ENCODE measurements around the gene EFTUD2. TPM values are rescaled to one million over a fixed set of nuclear protein-coding genes. Genes with fewer than 3 reads are reported as not detected.
"Not testable (repeated sequence)": the region's sequence is repeated elsewhere in the genome, so short reads cannot be mapped to it uniquely, and the experiment has no call there.

Gene EFTUD2
- total and polyA plus RNA-seq, 4 donors: 35.5 to 93.3 (median 73.3) TPM

DNA sequence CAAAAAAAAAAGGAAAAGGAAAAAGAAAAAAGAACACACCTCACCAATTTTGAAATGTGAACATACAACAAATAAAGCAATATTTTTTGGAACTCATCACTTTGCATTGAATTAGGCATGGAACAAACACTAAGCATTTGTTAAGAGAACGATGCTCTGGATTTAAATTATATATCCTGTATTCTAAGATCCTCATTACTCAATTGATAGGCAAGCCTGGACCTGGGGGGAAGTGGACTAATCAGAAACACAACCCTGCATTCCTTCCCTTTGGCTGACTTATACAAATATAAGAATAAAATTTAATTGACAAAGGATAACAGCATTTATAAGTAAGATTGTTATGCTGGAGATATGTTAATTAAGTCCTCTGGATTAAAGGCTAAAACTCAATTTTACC, 71.4 kb downstream of the EFTUD2 start:
- H3K36me3 ChIP-seq (ENCODE audit: control insufficient read depth in 4 of 4, insufficient read depth in 4 of 4, low read length in 4 of 4): no peaks in the 10 kb centered on the region
- no peak for ATAC-seq (ENCODE audit: insufficient read depth, low FRiP score)
- no peaks in the 10 kb centered on the region for H3K27me3 ChIP-seq (ENCODE audit: control insufficient read depth in 3 of 3, insufficient read depth in 3 of 3, low read length in 2 of 3)
- H3K4me3 ChIP-seq: no peak overlapping the region
- H3K27ac ChIP-seq (ENCODE audit: low read depth in 1 of 2, low read length in 1 of 2): no peak overlapping the region
- H3K4me1 ChIP-seq (ENCODE audit: control insufficient read depth in 5 of 5, insufficient read depth in 5 of 5, low read length in 5 of 5): peaks cover 0 to 20% (median 5%) of the 10 kb centered on the region in 5 donors
- no peak for DNase-seq
- 63 to 71% methylated on average over 1 of the region's 1 CpG for WGBS, 2 donors
- no peaks in the 10 kb centered on the region for H3K9me3 ChIP-seq (ENCODE audit: control insufficient read depth in 4 of 4, insufficient read depth in 3 of 4, low read length in 3 of 4)
- peak overlapping the region in 1 of 2 donors; percentile 91 for H3K9ac ChIP-seq (ENCODE audit: insufficient read depth in 1 of 2, low read length in 2 of 2)
- TF ChIP-seq, protein P1, sequence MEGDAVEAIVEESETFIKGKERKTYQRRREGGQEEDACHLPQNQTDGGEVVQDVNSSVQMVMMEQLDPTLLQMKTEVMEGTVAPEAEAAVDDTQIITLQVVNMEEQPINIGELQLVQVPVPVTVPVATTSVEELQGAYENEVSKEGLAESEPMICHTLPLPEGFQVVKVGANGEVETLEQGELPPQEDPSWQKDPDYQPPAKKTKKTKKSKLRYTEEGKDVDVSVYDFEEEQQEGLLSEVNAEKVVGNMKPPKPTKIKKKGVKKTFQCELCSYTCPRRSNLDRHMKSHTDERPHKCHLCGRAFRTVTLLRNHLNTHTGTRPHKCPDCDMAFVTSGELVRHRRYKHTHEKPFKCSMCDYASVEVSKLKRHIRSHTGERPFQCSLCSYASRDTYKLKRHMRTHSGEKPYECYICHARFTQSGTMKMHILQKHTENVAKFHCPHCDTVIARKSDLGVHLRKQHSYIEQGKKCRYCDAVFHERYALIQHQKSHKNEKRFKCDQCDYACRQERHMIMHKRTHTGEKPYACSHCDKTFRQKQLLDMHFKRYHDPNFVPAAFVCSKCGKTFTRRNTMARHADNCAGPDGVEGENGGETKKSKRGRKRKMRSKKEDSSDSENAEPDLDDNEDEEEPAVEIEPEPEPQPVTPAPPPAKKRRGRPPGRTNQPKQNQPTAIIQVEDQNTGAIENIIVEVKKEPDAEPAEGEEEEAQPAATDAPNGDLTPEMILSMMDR (IDR thresholded peaks at IDR 0.05; ENCODE audit: control extremely low read depth, extremely low read depth): no peak

DNA sequence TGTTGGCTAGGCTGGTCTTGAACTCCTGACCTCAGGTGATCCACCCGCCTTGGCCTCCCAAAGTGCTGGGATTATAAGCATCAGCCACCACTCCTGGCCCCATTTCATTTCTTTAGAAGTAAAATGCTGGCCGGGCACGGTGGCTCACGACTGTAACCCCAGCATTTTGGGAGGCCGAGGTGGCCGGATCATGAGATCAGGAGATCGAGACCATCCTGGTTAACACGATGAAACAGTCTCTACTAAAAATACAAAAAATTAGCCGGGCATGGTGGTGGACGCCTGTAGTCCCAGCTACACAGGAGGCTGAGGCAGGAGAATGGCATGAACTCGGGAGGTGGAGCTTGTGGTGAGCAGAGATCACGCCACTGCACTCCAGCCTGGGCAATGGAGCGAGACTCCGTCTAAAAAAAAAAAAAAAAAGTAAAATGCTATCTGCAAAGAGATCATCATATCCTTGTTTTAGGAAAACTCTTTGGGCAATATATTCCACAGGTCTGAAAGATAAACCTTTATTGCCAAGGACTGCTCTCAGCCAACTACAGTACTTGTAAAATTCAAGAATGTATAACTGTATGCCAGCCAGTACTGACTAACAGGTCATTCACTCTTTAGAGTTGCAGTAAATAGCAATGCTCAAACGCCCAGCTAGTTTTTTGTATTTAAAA, 73.0 kb downstream of the EFTUD2 start:
- no peak for DNase-seq

DNA sequence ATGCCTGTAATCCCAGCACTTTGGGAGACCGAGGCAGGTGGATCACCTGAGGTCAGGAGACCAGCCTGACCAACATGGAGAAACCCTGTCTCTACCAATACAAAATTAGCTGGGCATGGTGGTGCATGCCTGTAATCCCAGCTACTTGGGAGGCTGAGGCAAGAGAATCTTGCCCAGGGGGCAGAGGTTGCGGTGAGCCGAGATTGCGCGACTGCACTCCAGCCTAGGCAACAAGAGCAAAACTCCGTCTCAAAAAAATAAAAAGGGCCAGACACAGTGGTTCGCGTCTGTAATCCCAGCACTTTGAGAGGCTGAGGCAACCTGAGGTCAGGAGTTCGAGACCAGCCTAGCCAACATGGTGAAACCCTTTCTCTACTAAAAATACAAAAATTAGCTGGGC, 74.0 kb downstream of the EFTUD2 start:
- H3K4me1 ChIP-seq (ENCODE audit: control insufficient read depth in 5 of 5, insufficient read depth in 5 of 5, low read length in 5 of 5): peaks cover 0 to 22% (median 5%) of the 10 kb centered on the region in 5 donors
- not testable (repeated sequence) for H3K27me3 ChIP-seq (ENCODE audit: control insufficient read depth in 3 of 3, insufficient read depth in 3 of 3, low read length in 2 of 3); H3K9ac ChIP-seq (ENCODE audit: insufficient read depth in 1 of 2, low read length in 2 of 2); DNase-seq; H3K9me3 ChIP-seq (ENCODE audit: control insufficient read depth in 4 of 4, insufficient read depth in 3 of 4, low read length in 3 of 4); ATAC-seq (ENCODE audit: insufficient read depth, low FRiP score); H3K36me3 ChIP-seq (ENCODE audit: control insufficient read depth in 4 of 4, insufficient read depth in 4 of 4, low read length in 4 of 4); H3K27ac ChIP-seq (ENCODE audit: low read depth in 1 of 2, low read length in 1 of 2); H3K4me3 ChIP-seq
- WGBS, 2 donors: 94 to 97% methylated on average over 9 of the region's 9 CpGs

More for the DNA sequence above, 73.0 kb downstream of the EFTUD2 start:
- Histone ChIP-seq H3K36me3 (ENCODE audit: control insufficient read depth in 4 of 4, insufficient read depth in 4 of 4, low read length in 4 of 4) (no peaks in the 10 kb centered on the region), H3K4me1 (ENCODE audit: control insufficient read depth in 5 of 5, insufficient read depth in 5 of 5, low read length in 5 of 5) (peaks cover 0 to 20% (median 5%) of the 10 kb centered on the region in 5 donors), H3K9ac (ENCODE audit: insufficient read depth in 1 of 2, low read length in 2 of 2) (no peak overlapping the region), H3K27ac (ENCODE audit: low read depth in 1 of 2, low read length in 1 of 2) (no peak overlapping the region), H3K27me3 (ENCODE audit: control insufficient read depth in 3 of 3, insufficient read depth in 3 of 3, low read length in 2 of 3) (no peaks in the 10 kb centered on the region), H3K4me3 (no peak overlapping the region), H3K9me3 (ENCODE audit: control insufficient read depth in 4 of 4, insufficient read depth in 3 of 4, low read length in 3 of 4) (no peaks in the 10 kb centered on the region)
- ATAC-seq (ENCODE audit: insufficient read depth, low FRiP score): no peak
- TF ChIP-seq, protein P1 (IDR thresholded peaks at IDR 0.05; ENCODE audit: control extremely low read depth, extremely low read depth): no peak
- WGBS, 2 donors: 88 to 92% methylated on average over 15 of the region's 15 CpGs

DNA sequence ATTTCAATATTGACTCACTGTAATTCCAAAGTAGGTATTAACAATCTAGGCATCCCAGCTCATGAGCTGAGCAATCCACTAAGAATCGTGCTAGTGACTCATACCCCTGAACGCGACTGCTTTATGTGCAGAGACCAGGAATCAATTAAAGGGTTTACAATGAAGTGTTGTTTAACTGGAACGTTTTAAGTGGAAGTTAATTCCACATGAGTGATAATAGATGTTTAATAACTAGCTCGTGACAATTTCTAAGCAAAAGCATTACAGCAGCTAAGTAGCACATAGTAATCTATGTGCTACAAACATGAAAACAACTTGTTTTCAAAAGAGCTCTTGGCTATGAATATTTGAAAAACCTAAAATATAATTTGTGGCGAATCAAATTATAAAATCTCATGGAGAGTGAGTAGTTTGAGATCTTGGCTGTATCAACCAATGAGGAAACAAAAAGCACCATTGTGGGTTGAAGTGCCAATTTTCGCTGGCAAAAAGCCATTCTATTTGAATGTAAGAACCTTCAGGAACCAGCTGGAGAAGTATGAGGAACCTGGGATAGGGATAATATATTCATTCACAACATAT, 78.5 kb downstream of the EFTUD2 start:
- H3K4me1 ChIP-seq (ENCODE audit: control insufficient read depth in 5 of 5, insufficient read depth in 5 of 5, low read length in 5 of 5): peaks cover 0 to 13% (median 0%) of the 10 kb centered on the region in 5 donors
- DNase-seq: peak; percentile 43 to 77 (median 66)
- no peaks in the 10 kb centered on the region for H3K27me3 ChIP-seq (ENCODE audit: control insufficient read depth in 3 of 3, insufficient read depth in 3 of 3, low read length in 2 of 3)
- ATAC-seq (ENCODE audit: insufficient read depth, low FRiP score): no peak
- H3K36me3 ChIP-seq (ENCODE audit: control insufficient read depth in 4 of 4, insufficient read depth in 4 of 4, low read length in 4 of 4): no peaks in the 10 kb centered on the region
- no peaks in the 10 kb centered on the region for H3K9me3 ChIP-seq (ENCODE audit: control insufficient read depth in 4 of 4, insufficient read depth in 3 of 4, low read length in 3 of 4)
- no peak overlapping the region for H3K4me3 ChIP-seq
- H3K27ac ChIP-seq (ENCODE audit: low read depth in 1 of 2, low read length in 1 of 2): peak overlapping the region in 1 of 2 donors; percentile 49
- 58 to 66% methylated on average over 7 of the region's 7 CpGs for WGBS, 2 donors
- TF ChIP-seq, protein P1 (IDR thresholded peaks at IDR 0.05; ENCODE audit: control extremely low read depth, extremely low read depth): no peak
- H3K9ac ChIP-seq (ENCODE audit: insufficient read depth in 1 of 2, low read length in 2 of 2): peak overlapping the region in 1 of 2 donors; percentile 26

DNA sequence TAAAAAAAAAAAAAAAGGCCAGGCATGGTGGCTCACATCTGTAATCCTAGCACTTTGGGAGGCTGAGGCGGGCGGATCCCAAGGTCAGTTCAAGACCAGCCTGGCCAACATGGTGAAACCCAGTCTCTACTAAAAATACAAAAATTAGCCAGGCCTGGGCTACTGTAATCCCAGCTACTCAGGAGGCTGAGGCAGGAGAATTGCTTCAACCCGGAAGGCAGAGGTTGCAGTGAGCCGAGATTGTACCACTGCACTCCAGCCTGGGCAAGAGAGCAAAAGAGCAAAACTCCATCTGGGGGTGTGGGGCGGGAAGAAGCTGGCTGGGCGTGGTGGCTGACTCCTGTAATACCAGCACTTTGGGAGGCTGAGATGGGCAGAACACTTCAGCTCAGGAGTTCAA, 80.7 kb downstream of the EFTUD2 start:
- H3K9ac ChIP-seq (ENCODE audit: insufficient read depth in 1 of 2, low read length in 2 of 2); H3K4me3 ChIP-seq; DNase-seq; ATAC-seq (ENCODE audit: insufficient read depth, low FRiP score); H3K9me3 ChIP-seq (ENCODE audit: control insufficient read depth in 4 of 4, insufficient read depth in 3 of 4, low read length in 3 of 4); H3K27ac ChIP-seq (ENCODE audit: low read depth in 1 of 2, low read length in 1 of 2); H3K36me3 ChIP-seq (ENCODE audit: control insufficient read depth in 4 of 4, insufficient read depth in 4 of 4, low read length in 4 of 4); H3K27me3 ChIP-seq (ENCODE audit: control insufficient read depth in 3 of 3, insufficient read depth in 3 of 3, low read length in 2 of 3): not testable (repeated sequence)
- peaks cover 0 to 17% (median 0%) of the 10 kb centered on the region in 5 donors for H3K4me1 ChIP-seq (ENCODE audit: control insufficient read depth in 5 of 5, insufficient read depth in 5 of 5, low read length in 5 of 5)
- WGBS, 2 donors: 92 to 93% methylated on average over 6 of the region's 6 CpGs
